ENCODE measurements around the gene BGN. TPM values are rescaled to one million over a fixed set of nuclear protein-coding genes. Genes with fewer than 3 reads are reported as not detected.

BGN gene
- polyA plus RNA-seq, 3 donors, result not detected

DNA sequence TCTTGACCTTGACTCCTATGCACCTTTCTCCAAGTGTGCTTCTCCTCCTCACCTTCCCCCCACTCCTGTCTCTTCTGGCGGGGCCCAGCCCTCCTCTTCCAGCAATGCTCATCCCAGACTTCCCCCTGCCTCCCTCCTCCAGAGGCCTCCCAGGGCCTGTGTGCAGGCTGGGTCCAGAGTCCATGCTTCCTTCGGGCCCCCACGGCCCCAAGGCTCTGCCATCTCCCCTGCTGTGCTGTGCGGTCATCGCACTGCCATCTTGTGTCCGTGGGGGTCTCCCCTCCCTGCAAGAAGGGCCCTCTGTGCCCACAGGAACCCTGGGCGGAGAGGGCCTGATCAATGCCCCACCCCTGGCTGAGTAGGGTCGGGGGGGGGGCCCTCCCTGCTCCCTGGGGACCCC lies 49.9 kb downstream of the BGN start:
- H3K27me3 ChIP-seq (ENCODE audit: control insufficient read depth in 2 of 2, insufficient read depth in 2 of 2, low read length in 2 of 2), result no peaks in the 10 kb centered on the region
- no peak overlapping the region for H2AFZ ChIP-seq (ENCODE audit: insufficient read depth, low read depth, low read length, poor library complexity, severe bottlenecking)
- no peak overlapping the region for H3K27ac ChIP-seq (ENCODE audit: low read depth in 1 of 2, low read length in 2 of 2)
- Mint-ChIP-seq H3K27ac (no peak overlapping the region), H3K36me3 (no peaks in the 10 kb centered on the region), H3K4me3 (no peak overlapping the region), H3K4me1 (peaks cover 2% of the 10 kb centered on the region), H3K9me3 (peaks cover 0 to 2% (median 0%) of the 10 kb centered on the region in 7 donors), H3K27me3 (ENCODE audit: low read depth in 3 of 3) (peaks cover 0 to 19% (median 13%) of the 10 kb centered on the region in 3 donors)
- no peak overlapping the region for H3K9ac ChIP-seq (ENCODE audit: insufficient read depth, low read length, poor library complexity, severe bottlenecking)
- no peak overlapping the region for H3K4me2 ChIP-seq (replicated peaks; ENCODE audit: extremely low read depth, low read length, poor library complexity, severe bottlenecking)
- H3K36me3 ChIP-seq (replicated peaks in 1 of 2; ENCODE audit: control insufficient read depth in 1 of 2, insufficient read depth in 2 of 2, low read length in 2 of 2), result no peaks in the 10 kb centered on the region
- DNase-seq, result no peak
- H3K4me3 ChIP-seq (replicated peaks in 1 of 3; ENCODE audit: low read depth in 2 of 3, low read length in 3 of 3), result no peak overlapping the region
- intact Hi-C loops (cut with micrococcal nuclease), result no loop called here
- no peaks in the 10 kb centered on the region for H3K9me3 ChIP-seq (replicated peaks in 1 of 2; ENCODE audit: control insufficient read depth in 1 of 2, insufficient read depth in 1 of 2, low read length in 2 of 2)
- H3K79me2 ChIP-seq (ENCODE audit: insufficient read depth, low read length), result no peaks in the 10 kb centered on the region
- WGBS (ENCODE audit: insufficient coverage), result 86% methylated on average over 1 of the region's 8 CpGs
- H4K20me1 ChIP-seq (ENCODE audit: insufficient read depth, low read length), result no peaks in the 10 kb centered on the region
- TF ChIP-seq, protein P1, sequence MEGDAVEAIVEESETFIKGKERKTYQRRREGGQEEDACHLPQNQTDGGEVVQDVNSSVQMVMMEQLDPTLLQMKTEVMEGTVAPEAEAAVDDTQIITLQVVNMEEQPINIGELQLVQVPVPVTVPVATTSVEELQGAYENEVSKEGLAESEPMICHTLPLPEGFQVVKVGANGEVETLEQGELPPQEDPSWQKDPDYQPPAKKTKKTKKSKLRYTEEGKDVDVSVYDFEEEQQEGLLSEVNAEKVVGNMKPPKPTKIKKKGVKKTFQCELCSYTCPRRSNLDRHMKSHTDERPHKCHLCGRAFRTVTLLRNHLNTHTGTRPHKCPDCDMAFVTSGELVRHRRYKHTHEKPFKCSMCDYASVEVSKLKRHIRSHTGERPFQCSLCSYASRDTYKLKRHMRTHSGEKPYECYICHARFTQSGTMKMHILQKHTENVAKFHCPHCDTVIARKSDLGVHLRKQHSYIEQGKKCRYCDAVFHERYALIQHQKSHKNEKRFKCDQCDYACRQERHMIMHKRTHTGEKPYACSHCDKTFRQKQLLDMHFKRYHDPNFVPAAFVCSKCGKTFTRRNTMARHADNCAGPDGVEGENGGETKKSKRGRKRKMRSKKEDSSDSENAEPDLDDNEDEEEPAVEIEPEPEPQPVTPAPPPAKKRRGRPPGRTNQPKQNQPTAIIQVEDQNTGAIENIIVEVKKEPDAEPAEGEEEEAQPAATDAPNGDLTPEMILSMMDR (IDR thresholded peaks at IDR 0.05), result no peak
- no peaks in the 10 kb centered on the region for H3K4me1 ChIP-seq (ENCODE audit: control insufficient read depth in 1 of 2, insufficient read depth in 2 of 2, low read length in 2 of 2)

DNA sequence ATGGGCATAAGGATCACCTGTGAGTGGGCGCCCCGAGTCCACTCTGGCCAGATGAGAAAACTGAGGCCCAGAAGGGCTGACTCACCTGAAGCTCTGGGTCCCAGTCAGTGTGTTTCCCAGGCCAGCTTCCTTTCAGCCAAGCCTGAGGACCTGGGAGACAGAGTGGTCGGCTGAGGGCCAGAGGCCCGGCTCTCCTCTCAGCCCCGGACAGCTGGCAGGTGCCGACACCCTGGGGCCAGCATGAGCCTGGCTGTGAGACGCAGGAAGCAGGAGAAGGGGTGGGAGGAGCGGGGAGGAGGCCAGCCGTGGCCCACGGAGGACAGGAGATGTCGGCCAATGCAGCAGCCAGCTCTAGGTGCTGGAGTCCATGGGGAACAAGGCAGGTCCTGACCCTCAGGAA lies 51.6 kb downstream of the BGN start:
- Mint-ChIP-seq H3K4me1 (peaks cover 3% of the 10 kb centered on the region), H3K27ac (peak overlapping the region in 1 of 7 donors; percentile 15), H3K9me3 (peaks cover 0 to 2% (median 0%) of the 10 kb centered on the region in 7 donors), H3K27me3 (ENCODE audit: low read depth in 3 of 3) (peaks cover 0 to 21% (median 9%) of the 10 kb centered on the region in 3 donors), H3K36me3 (no peaks in the 10 kb centered on the region), H3K4me3 (no peak overlapping the region)
- WGBS (ENCODE audit: insufficient coverage), result 97% methylated on average over 5 of the region's 11 CpGs
- no peaks in the 10 kb centered on the region for H3K9me3 ChIP-seq (replicated peaks in 1 of 2; ENCODE audit: control insufficient read depth in 1 of 2, insufficient read depth in 1 of 2, low read length in 2 of 2)
- H3K79me2 ChIP-seq (ENCODE audit: insufficient read depth, low read length), result no peaks in the 10 kb centered on the region
- no peaks in the 10 kb centered on the region for H3K27me3 ChIP-seq (ENCODE audit: control insufficient read depth in 2 of 2, insufficient read depth in 2 of 2, low read length in 2 of 2)
- no peaks in the 10 kb centered on the region for H3K4me1 ChIP-seq (ENCODE audit: control insufficient read depth in 1 of 2, insufficient read depth in 2 of 2, low read length in 2 of 2)
- H3K27ac ChIP-seq (ENCODE audit: low read depth in 1 of 2, low read length in 2 of 2), result no peak overlapping the region
- H4K20me1 ChIP-seq (ENCODE audit: insufficient read depth, low read length), result no peaks in the 10 kb centered on the region
- H3K4me3 ChIP-seq (replicated peaks in 1 of 3; ENCODE audit: low read depth in 2 of 3, low read length in 3 of 3), result no peak overlapping the region
- no peak overlapping the region for H3K9ac ChIP-seq (ENCODE audit: insufficient read depth, low read length, poor library complexity, severe bottlenecking)
- intact Hi-C loops (cut with micrococcal nuclease), result no loop called here
- DNase-seq, result no peak
- H2AFZ ChIP-seq (ENCODE audit: insufficient read depth, low read depth, low read length, poor library complexity, severe bottlenecking), result no peak overlapping the region
- H3K4me2 ChIP-seq (replicated peaks; ENCODE audit: extremely low read depth, low read length, poor library complexity, severe bottlenecking), result no peak overlapping the region
- TF ChIP-seq, protein P1 (IDR thresholded peaks at IDR 0.05), result no peak
- no peaks in the 10 kb centered on the region for H3K36me3 ChIP-seq (replicated peaks in 1 of 2; ENCODE audit: control insufficient read depth in 1 of 2, insufficient read depth in 2 of 2, low read length in 2 of 2)

Data from CD14-positive monocyte (primary cell).